ENCODE measurements around the gene MTIF2. TPM values are rescaled to one million over a fixed set of nuclear protein-coding genes. Genes with fewer than 3 reads are reported as not detected.
"Not testable (repeated sequence)": the region's sequence is repeated elsewhere in the genome, so short reads cannot be mapped to it uniquely, and the experiment has no call there.

Gene MTIF2
- total RNA-seq, 1 experiment from 2014 or later = 34.1 TPM

DNA sequence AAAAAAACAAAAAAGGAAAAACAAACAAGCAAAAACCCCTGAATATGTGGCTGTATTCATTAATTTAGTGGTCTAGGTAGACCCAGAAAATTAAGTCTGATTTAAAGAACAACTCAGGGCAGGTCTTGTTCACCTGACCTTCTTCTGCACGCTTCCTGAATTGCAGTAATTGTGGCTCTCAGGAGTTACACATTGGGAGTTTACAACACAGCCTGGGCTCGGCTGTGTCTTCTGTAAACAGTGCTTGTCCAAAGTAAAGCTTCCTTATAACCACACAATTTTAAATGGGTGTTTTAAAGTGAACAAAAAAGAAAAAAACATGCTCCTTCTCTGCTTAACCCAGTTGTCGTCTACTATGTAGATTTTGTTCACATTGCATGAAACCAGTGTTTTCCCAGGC, 8.3 kb upstream of the MTIF2 start:
- CTCF ChIA-PET = no interaction called here
- Histone ChIP-seq H3K27ac (ENCODE audit: low read length) (no peak overlapping the region), H3K9me3 (ENCODE audit: control insufficient read depth, insufficient read depth, low read depth, low read length) (no peaks in the 10 kb centered on the region), H3K4me3 (ENCODE audit: low read depth in 2 of 2, low read length in 2 of 2) (no peak overlapping the region), H3K36me3 (ENCODE audit: control insufficient read depth, insufficient read depth, low read length) (no peaks in the 10 kb centered on the region), H3K27me3 (ENCODE audit: control insufficient read depth, insufficient read depth, low read length) (no peaks in the 10 kb centered on the region), H3K4me1 (ENCODE audit: control insufficient read depth, insufficient read depth, low read length) (no peaks in the 10 kb centered on the region)
- POLR2A ChIA-PET = no interaction called here
- in situ Hi-C loops (cut with HindIII; ENCODE audit: low pct_unique_long_range_greater_than_20kb, low sequenced_read_pairs) = no loop called here
- intact Hi-C loops (cut with micrococcal nuclease; ENCODE audit: unreplicated experiment) = no loop called here
- TF ChIP-seq CTCF (IDR thresholded peaks at IDR 0.05) = no peak
- TF ChIP-seq SIN3A (IDR thresholded peaks at IDR 0.05; ENCODE audit: borderline replicate concordance, insufficient read depth, low read depth, low read length) = no peak
- BruUV-seq (replicated peaks) = no TSS peak
- DNase-seq (ENCODE audit: low read depth, low spot score) = no peak
- no peak for ATAC-seq

- in situ Hi-C loops (cut with HindIII; ENCODE audit: low pct_unique_long_range_greater_than_20kb, low sequenced_read_pairs); DNase-seq (ENCODE audit: low read depth, low spot score); BruUV-seq (replicated peaks); intact Hi-C loops (cut with micrococcal nuclease; ENCODE audit: unreplicated experiment); H3K4me3 ChIP-seq (ENCODE audit: low read depth in 2 of 2, low read length in 2 of 2); H3K9me3 ChIP-seq (ENCODE audit: control insufficient read depth, insufficient read depth, low read depth, low read length); H3K4me1 ChIP-seq (ENCODE audit: control insufficient read depth, insufficient read depth, low read length); CTCF ChIA-PET; POLR2A ChIA-PET; H3K36me3 ChIP-seq (ENCODE audit: control insufficient read depth, insufficient read depth, low read length); H3K27ac ChIP-seq (ENCODE audit: low read length); H3K27me3 ChIP-seq (ENCODE audit: control insufficient read depth, insufficient read depth, low read length); ATAC-seq: not testable (repeated sequence)
These were observed 5.3 kb upstream of the MTIF2 start for GRCh38 chr2:55274346-55274745.

GRCh38 chr2:55269645-55269990, 587 bp upstream of the MTIF2 start:
- intact Hi-C loops (cut with micrococcal nuclease; ENCODE audit: unreplicated experiment) (no loop called here), in situ Hi-C loops (cut with HindIII; ENCODE audit: low pct_unique_long_range_greater_than_20kb, low sequenced_read_pairs) (no loop called here)
- ChIA-PET CTCF (no interaction called here), POLR2A (interaction anchor here (0.7 kb wide), 2 partner anchors 250 to 448 kb away, joined by 5 to 15 read pairs; partner anchors contain the start of gene CFAP36)
- Histone ChIP-seq H3K4me3 (ENCODE audit: low read depth in 2 of 2, low read length in 2 of 2) (peak overlapping the region; percentile 89 to 95), H3K4me1 (ENCODE audit: control insufficient read depth, insufficient read depth, low read length) (peaks cover 9% of the 10 kb centered on the region; the same call in 1 of the 2 replicates), H3K27me3 (ENCODE audit: control insufficient read depth, insufficient read depth, low read length) (no peaks in the 10 kb centered on the region), H3K27ac (ENCODE audit: low read length) (peak overlapping the region; percentile 99), H3K36me3 (ENCODE audit: control insufficient read depth, insufficient read depth, low read length) (peaks cover 4% of the 10 kb centered on the region), H3K9me3 (ENCODE audit: control insufficient read depth, insufficient read depth, low read depth, low read length) (no peaks in the 10 kb centered on the region)
- no peak for DNase-seq (ENCODE audit: low read depth, low spot score)
- TSS peak; percentile 98 for BruUV-seq (replicated peaks)
- ATAC-seq = peak; percentile 52
- TF ChIP-seq TCF7L2 (IDR thresholded peaks at IDR 0.05; ENCODE audit: low read depth, low read length) (no peak), SIN3A (IDR thresholded peaks at IDR 0.05; ENCODE audit: borderline replicate concordance, insufficient read depth, low read depth, low read length) (no peak), POLR2AphosphoS5 (IDR thresholded peaks at IDR 0.05; ENCODE audit: low read depth, low read length) (no peak), CTCF (IDR thresholded peaks at IDR 0.05) (no peak), REST (IDR thresholded peaks at IDR 0.05; ENCODE audit: insufficient read depth in 1 of 2, low read depth in 2 of 2, low read length in 1 of 2) (no peak)
